HG03378 (cell line): ENCODE results near the gene MTMR10.

Experiments used
- ATAC-seq: cut with Tn5 transposase; IDR thresholded peaks from one replicate; pipeline ENCODE4 v1.9.1; 2021; ENCODE audit warnings: mild to moderate bottlenecking, moderate library complexity; ENCODE audit not compliant: unreplicated experiment

MTMR10 gene

GRCh38 chr15:30991255-30992235 is at the start of gene MTMR10:
Gene MTMR10, minus strand, starts transcription at chr15:30991628. Its CDS starts 122 bp downstream, at chr15:30991506.
- peak; percentile 65 for ATAC-seq

DNA sequence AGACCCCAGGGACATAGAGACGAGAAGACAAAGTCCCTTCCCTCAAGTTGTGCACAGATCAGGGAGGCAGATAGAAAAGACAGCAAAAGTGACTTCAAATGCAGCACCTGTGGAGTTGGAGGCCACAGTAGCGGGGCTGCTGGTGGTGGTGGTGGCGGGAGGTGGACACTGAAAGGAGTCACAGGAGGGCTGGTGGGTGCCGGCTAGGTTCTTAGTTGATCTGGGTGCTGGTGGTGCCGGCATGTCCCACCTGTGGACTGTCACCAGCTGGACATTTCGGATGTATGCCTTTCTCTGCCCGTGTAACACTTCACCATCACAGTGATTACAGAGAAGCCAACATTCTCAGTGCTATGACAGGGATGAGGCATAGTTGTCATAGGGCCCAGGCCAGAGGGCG is 49.2 kb upstream of the MTMR10 start:
- no peak for ATAC-seq

- no peak for ATAC-seq
These were observed 48.5 kb upstream of the MTMR10 start for GRCh38 chr15:31039961-31040360.

DNA sequence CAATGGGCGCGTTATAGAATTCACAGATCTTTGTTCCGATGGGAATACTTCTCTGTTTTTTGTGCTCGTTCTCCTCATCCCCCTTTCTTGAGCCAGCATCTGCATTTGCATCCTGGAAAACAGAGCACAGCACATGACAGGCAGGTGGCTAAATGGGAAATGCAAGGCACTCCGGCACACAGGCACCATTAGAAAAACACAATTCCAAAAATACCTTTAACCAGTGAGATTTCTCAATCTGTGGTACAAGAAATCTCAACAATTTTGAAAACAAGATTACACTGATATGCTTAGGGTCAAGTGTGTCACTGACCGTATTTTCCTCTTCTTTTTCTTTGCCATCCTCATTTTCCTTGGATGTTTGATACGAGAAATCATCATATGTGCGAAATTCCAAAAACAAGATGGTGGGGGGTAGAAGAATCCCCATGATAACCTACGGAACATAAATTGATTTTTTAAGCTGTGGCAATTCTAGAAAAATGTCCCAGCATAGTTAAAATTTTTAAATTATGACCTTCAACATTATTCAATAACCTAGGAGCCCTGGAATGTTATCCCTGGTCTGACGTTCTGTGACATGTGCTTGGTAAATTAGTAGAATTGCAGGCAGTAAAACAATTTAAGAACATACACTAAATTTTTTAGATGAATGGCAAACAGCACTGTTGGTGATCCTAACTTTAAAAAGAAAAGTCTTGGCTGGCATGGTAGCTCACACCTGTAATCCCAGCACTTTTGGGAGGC is 46.5 kb upstream of the MTMR10 start:
- no peak for ATAC-seq

GRCh38 chr15:31036783-31037182 is 45.4 kb upstream of the MTMR10 start:
- no peak for ATAC-seq

GRCh38 chr15:31035610-31036009 is 44.2 kb upstream of the MTMR10 start:
- ATAC-seq = no peak

DNA sequence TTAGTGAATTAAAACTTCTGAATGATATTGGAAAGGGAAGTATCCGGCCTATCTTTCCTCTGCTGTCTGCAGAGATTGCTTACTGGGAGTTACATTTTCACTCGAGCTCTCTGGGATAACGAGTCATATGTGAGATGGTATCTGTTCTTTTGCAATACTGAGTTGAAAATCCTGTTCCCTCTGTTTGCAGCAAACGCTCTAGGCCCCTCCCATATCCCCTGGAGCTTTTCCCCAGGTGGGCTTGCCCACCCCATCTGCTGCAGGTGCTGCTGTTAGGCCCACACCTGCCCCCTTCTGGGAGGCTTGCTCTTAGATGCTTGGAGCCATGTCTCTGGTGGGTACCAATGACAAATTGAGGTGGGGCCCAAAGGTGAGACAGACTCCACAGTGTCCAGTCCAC is 42.7 kb upstream of the MTMR10 start:
- no peak for ATAC-seq

- no peak for ATAC-seq
These were observed 41.5 kb upstream of the MTMR10 start for GRCh38 chr15:31032961-31033371.

DNA sequence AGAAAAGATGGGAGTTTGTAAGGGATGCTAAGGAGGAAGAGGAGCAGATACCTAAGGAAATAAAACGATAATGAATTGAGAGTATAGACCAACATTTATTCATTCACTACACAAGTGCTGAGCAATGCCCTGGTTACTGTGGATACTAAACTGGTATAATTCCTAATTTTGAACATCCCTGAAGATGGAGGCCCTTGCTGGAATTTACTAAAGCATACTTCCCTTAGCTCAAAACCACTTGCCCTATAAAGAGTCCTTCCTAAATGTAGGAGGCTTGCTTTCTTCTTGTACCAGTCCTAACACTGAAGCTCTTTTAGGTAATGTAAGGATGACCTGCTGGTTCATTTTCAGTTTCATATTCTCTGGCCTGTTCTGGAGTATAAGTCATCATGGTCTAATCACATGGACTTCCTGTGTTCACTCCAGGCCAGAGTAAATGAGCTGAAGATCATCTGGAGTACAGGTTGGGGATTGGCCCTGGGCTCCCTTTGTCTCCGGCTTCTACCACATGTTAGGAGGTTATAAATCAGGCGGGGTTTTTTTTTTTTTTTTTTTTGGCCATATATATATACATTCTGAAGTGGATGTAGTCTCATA is 40.1 kb upstream of the MTMR10 start:
- peak; percentile 87 for ATAC-seq

DNA sequence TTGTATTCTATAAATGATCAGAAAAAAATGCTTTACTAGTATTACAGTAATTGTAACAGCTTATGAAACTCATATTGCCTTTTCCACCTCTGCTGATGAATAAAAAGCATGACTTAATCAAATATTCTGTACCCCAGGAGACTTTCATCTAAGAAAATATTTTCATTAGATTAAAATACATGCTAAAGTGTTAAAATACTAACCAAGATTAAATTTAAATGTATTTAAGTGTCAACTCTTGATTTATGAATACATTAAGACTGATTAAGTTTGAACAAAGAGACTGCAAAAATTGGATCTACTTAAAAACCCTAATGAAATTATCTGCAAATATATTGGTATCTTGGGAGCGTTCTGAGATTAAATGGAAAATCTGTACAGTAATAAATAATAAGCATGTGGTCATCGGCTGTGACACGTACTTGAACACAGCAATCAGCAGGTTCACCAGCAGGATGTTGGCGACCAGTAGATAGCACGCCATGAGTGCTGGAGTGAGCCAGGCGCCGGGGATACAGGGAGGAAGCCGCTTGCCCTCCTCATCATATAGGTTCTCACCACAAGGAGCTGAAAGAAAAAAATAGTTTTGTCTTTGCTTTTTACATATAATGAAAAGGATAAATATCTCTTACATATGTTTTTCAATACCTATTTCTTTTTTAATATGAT is 36.6 kb upstream of the MTMR10 start:
- ATAC-seq = no peak

DNA sequence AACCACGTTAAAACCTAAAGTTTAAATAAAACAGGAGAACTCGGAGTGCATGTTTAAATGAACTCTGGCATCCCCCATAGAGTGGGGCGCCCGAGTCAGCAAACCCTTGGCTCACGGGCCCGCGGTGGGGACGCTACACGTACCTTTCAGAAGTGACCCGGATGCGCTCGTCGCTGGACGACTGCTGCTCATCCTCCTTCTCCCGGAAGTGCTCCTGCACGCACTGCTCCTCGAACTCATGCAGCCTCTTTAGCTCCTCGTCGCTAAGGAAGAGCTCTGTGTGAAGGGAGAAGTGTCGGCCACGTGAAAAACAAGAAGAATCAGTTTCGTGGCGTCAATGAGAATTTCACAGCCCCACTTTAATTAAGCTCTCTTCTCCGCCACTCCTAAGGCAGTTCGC is 34.6 kb upstream of the MTMR10 start:
- no peak for ATAC-seq

GRCh38 chr15:31024979-31025378 is 33.6 kb upstream of the MTMR10 start:
- ATAC-seq = no peak

- no peak for ATAC-seq
These were observed 32.9 kb upstream of the MTMR10 start for GRCh38 chr15:31024330-31024729.

DNA sequence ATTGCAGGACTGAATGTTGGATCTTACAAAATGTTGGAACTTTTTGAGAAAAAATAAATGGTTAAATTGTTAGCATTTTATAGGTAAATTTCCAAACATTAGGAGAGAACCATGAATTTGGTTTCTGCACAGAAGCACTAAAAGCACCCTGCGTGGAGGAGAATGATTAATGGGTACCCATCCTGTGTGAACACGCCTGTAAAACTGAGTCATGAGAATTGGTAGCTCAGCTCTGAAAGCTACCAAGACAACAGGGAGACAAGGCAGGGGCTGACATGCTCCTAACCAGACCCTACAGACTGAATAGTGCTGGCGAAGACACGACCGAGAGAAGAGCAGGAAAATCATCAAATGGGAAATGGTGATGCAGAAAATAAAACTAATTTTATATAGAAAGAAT is 32.4 kb upstream of the MTMR10 start:
- ATAC-seq = no peak

- ATAC-seq = no peak
These were observed 29.7 kb upstream of the MTMR10 start for GRCh38 chr15:31021067-31021665.

DNA sequence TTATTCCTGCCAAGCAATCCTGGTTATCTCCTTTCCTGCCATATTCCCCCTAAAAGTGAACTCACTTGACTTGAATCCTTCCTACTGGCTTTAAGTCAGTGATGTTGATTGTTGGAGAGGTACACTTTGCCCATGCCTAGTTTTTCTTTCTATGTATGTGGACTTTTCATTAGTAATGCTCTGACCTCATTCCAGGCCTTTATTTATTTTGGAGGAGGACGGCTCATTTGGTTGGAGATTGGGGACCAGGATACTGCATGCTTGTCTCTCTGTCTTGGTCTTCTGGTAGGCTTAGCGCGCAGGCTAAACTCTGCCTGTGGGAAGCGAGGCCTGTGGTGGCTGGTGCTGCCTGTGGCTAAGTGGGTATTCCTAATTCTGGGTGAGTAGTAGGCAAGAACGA is 29.1 kb upstream of the MTMR10 start:
- no peak for ATAC-seq

- no peak for ATAC-seq
These were observed 28.6 kb upstream of the MTMR10 start for GRCh38 chr15:31019986-31020385.

DNA sequence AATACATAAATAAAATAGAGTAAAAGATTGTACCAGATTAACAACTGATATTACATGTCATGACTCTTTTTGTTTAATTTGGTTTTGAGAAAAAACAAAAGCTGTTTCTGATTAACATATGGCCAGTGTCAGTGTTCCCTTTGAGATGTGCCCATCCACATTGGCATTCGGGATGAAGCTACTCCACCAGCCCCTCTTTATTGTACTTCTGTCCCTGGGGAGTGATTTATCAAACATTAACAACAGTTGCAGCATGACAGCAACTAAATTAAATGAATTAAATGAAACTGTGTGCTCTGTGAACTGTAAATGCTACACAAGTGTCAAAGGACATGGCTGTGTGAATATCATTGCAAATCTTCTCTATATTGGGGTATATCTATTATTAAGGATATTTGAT is 25.9 kb upstream of the MTMR10 start:
- ATAC-seq = no peak

GRCh38 chr15:31016446-31016915 is 25.1 kb upstream of the MTMR10 start:
- no peak for ATAC-seq

GRCh38 chr15:31014608-31014925 is 23.1 kb upstream of the MTMR10 start:
- ATAC-seq = no peak
